ENCODE measurements around the gene UGT1A9.
A peak's percentile ranks its signal among the peaks of the same experiment; 100 is the strongest.
"Not testable (repeated sequence)": the region's sequence is repeated elsewhere in the genome, so short reads cannot be mapped to it uniquely, and the experiment has no call there.

Gene UGT1A9

GRCh38 chr2:233680361-233681045 is 8.8 kb downstream of the UGT1A9 start:
- no peak for DNase-seq (ENCODE audit: low spot score)

GRCh38 chr2:233681521-233682099 is 9.9 kb downstream of the UGT1A9 start, which contains the start of gene UGT1A7:
Gene UGT1A7 (plus strand): TSS chr2:233681901. CDS start chr2:233681938, 37 bp downstream.
- DNase-seq (ENCODE audit: low spot score): no peak

GRCh38 chr2:233684640-233685039 is 12.9 kb downstream of the UGT1A9 start:
- no peak for DNase-seq (ENCODE audit: low spot score)

GRCh38 chr2:233686928-233687327 is 15.2 kb downstream of the UGT1A9 start:
- no peak for DNase-seq (ENCODE audit: low spot score)

- no peak for DNase-seq (ENCODE audit: low spot score)
Measured at GRCh38 chr2:233688341-233688740, 16.6 kb downstream of the UGT1A9 start.

- DNase-seq (ENCODE audit: low spot score): no peak
Measured at GRCh38 chr2:233689031-233689430, 17.3 kb downstream of the UGT1A9 start.

- DNase-seq (ENCODE audit: low spot score): no peak
Measured at GRCh38 chr2:233689501-233689900, 17.8 kb downstream of the UGT1A9 start.

- no peak for DNase-seq (ENCODE audit: low spot score)
Measured at GRCh38 chr2:233690444-233690843, 18.7 kb downstream of the UGT1A9 start.

- no peak for DNase-seq (ENCODE audit: low spot score)
Measured at GRCh38 chr2:233691443-233692433, 20.0 kb downstream of the UGT1A9 start.

GRCh38 chr2:233692648-233693047 is 20.9 kb downstream of the UGT1A9 start, which contains the start of gene UGT1A6:
Gene UGT1A6 (plus strand): TSS chr2:233692890. CDS start chr2:233693005, 115 bp downstream.
- DNase-seq (ENCODE audit: low spot score): no peak

GRCh38 chr2:233693963-233694362 is 22.3 kb downstream of the UGT1A9 start:
- DNase-seq (ENCODE audit: low spot score): no peak

GRCh38 chr2:233698740-233699139 is 27.0 kb downstream of the UGT1A9 start:
- DNase-seq (ENCODE audit: low spot score): no peak

GRCh38 chr2:233699424-233700027 is 27.8 kb downstream of the UGT1A9 start:
- DNase-seq (ENCODE audit: low spot score): no peak

GRCh38 chr2:233700028-233700635 is 28.4 kb downstream of the UGT1A9 start:
- DNase-seq (ENCODE audit: low spot score): no peak

GRCh38 chr2:233700842-233701241 is 29.1 kb downstream of the UGT1A9 start:
- DNase-seq (ENCODE audit: low spot score): not testable (repeated sequence)

- no peak for DNase-seq (ENCODE audit: low spot score)
Measured at GRCh38 chr2:233702238-233702637, 30.5 kb downstream of the UGT1A9 start.

- DNase-seq (ENCODE audit: low spot score): peak; percentile 30
Measured at GRCh38 chr2:233705911-233706506, 34.3 kb downstream of the UGT1A9 start.

GRCh38 chr2:233706720-233707119 is 35.0 kb downstream of the UGT1A9 start:
- DNase-seq (ENCODE audit: low spot score): peak; percentile 38

- DNase-seq (ENCODE audit: low spot score): no peak
Measured at GRCh38 chr2:233707940-233708644, 36.4 kb downstream of the UGT1A9 start.

- no peak for DNase-seq (ENCODE audit: low spot score)
Measured at GRCh38 chr2:233708942-233709341, 37.2 kb downstream of the UGT1A9 start.
